ENCODE results near the gene ZBTB3.

GRCh38 chr11:62774407-62774806, 20.4 kb upstream of the ZBTB3 start:
- TF ChIP-seq, protein P1, sequence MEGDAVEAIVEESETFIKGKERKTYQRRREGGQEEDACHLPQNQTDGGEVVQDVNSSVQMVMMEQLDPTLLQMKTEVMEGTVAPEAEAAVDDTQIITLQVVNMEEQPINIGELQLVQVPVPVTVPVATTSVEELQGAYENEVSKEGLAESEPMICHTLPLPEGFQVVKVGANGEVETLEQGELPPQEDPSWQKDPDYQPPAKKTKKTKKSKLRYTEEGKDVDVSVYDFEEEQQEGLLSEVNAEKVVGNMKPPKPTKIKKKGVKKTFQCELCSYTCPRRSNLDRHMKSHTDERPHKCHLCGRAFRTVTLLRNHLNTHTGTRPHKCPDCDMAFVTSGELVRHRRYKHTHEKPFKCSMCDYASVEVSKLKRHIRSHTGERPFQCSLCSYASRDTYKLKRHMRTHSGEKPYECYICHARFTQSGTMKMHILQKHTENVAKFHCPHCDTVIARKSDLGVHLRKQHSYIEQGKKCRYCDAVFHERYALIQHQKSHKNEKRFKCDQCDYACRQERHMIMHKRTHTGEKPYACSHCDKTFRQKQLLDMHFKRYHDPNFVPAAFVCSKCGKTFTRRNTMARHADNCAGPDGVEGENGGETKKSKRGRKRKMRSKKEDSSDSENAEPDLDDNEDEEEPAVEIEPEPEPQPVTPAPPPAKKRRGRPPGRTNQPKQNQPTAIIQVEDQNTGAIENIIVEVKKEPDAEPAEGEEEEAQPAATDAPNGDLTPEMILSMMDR (IDR thresholded peaks at IDR 0.05) = no peak
- TF ChIP-seq TCF7L2 (IDR thresholded peaks at IDR 0.05; ENCODE audit: low read depth, low read length) (no peak), POLR2AphosphoS5 (IDR thresholded peaks at IDR 0.05; ENCODE audit: low read depth, low read length) (no peak), REST (IDR thresholded peaks at IDR 0.05; ENCODE audit: insufficient read depth in 1 of 2, low read depth in 2 of 2, low read length in 1 of 2) (no peak)
